ENCODE results near the gene UNG.
A peak's percentile ranks its signal among the peaks of the same experiment; 100 is the strongest.
"Not testable (repeated sequence)": the region's sequence is repeated elsewhere in the genome, so short reads cannot be mapped to it uniquely, and the experiment has no call there.

Gene UNG

DNA sequence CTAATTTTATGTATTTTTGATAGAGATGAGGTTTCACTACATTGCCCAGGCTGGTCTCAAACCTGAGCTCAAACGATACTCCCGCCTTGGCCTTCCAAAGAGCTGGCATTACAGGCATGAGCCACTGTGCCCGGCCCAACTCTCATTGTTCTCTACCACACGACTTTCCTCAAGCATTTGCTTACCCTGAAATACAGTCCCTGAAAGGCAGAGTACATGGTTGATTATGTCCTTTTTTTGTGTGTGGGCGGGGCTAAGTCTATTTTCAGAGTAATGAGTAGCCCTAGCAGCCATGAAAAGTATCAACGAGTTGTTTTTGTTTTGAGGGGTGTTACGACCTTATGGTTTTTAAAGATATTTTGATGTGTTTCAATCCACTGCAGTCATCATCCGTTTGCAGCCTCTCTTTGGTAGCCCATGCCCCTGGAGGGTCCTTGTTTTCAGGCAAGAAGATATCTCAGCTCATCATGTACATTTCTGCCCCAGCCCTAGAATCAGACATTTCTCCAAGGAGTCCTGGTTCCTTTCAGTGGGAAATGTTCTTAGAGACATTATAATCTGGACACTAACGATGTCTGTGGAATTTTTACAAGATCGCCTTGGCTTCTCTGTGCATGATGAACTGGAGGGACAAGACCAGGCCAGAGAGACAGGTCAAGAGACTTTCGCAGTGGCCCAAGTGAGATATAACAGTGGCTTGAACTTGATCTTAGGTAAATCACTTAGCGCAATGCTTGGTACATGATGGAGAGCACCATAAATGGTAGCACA is 27.7 kb downstream of the UNG start:
- no peak for DNase-seq

DNA sequence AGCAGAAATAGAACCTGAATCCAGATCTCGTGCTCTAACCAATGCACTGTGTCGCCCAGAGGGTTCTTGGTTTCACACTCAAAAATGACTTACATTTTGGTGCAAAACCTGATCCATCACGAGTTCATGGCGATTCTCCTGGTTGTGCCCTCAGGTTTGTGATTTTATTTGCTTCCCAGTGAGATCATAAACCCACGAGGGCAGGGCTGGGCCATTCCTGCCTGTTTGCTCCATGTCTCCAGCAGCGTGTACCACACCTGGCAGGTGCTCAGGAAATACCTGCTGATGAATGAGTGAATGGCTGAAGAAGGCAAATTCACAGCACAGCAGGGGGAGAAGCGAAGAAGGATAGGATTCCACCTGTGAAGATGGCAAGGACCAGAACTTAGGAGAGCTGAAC is 28.4 kb downstream of the UNG start:
- no peak for DNase-seq

DNA sequence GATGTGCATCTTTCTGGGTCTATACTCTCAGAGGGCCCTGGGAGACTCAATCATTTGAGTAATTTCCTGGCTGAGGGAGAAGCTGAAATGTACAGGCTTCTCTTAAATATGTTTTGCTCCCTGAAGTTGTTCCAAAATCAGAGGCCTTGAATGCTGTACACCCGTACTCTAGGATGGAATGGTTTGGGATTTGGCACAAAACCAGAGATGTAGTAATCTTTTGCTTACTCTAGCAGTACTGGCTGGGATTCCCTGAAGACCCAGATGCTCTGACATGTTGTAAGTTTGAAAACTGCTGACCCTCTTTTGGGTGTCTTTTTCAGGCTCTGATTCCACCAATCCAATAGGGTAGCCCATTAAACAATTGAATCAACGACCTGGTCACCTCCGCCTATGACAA is 29.4 kb downstream of the UNG start:
- no peak for DNase-seq

DNA sequence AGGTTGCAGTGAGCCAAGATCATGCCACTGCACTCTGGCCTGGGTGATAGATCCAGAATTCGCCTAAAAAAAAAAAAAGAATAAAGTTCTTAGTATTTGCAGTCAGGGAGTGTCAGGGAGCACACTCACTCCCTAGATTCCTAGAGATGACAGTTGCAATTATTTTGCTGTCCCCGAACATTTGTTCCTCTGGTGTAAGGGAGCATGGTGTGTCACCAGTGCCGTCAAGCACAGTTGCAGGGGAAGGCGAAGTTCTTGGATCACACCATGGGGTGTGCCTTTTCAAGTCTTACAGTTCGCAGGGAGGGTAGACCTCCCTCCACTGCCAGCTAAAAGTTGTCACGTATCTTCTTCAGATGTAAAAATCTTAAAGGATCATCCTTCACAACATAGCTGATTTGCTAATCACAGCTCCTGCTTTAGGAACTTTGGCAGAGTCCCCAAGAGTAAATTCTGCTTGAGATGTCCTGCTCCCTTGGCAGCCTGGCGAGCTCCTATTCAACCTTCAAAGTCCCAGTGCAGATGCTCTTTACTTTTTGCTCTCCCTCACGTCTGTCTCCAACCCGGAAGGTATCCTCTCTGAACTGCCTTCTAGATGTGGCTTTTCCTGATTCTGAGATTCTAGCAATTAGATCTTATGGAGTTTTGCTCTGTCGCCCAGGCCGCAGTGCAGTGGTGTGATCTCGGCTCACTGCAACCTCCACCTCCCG is 30.3 kb downstream of the UNG start:
- DNase-seq = no peak

DNA sequence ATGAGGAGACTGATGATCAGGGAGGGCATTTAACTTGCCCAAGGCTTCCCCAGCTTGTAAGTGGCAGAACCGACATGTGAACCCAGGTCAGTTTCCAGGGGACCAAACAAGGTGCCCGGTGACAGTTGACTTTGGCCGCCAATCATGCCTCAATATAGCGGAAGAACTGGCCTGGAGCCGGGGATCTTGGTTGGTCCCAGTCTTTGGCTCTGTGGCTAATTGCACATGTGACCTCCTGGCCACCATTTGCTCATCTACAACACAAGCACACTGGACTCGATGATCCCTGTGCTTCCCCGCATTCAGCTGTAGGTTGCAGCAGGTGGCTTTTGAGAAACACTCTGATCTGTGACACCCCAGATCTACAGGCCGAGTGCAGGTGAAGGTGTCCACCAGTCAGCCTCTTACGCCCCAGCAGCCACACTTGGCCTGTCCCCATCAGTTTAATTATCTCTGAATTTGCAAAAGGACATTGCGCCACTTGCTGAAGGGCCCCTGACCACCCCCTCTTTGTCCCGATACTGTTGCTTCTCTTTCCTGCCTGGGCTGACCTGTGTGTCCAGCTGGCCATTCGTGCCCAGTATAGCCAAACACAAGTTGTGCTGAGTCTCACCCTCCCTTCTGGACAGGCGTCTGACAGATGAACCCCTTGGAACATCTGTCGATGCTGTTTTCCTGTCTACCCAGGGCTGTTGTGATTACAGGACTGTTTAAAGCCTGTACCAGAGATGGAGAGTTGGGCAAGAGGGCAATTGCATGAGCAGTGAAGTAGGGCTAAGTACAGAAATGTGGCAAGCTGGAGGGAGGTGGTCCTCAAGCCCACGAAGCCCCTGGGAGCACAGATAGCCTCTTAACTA is 33.1 kb downstream of the UNG start:
- DNase-seq = no peak

DNA sequence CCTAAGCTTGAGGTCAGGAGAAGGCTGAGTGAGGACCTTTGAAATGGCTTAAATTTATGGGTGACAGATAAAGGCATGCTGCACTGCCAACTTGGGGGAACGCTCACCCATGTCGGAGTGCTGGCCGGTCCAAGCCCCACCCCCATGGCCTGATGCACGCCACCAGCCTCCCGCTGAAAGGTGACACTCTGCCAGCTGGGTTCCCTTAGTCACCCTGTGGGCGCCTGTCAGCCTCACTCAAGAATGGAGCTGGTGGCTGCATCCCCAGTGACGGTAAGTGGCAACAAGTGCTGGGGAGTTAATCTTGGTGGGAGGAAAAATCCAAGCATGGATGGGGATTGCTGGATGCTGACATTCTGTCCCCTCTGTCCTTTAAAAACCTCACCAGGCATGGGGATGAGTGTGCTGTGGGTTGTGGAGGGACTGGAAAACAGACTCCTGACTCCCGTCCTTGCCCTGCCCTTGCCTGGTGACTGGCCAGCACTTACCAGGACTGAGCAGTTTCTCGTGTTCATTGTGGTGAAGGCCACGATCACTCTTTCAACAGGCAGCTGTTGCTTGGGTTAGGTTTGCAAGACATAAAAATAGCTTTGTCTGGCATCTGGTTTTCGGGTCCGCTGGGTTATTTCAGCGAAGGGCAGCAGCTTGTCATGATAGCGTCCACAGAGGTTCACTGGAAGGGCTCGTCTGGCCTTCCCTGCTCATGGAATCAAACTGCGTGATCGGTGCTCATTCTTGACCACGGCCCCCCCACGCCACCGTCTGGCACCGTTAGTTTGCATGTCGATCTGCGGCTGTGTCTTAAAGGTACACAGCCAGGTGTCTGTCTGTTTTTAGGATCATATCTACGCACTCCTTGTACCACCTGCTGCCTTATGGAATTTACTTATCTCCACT is 34.0 kb downstream of the UNG start:
- no peak for DNase-seq

DNA sequence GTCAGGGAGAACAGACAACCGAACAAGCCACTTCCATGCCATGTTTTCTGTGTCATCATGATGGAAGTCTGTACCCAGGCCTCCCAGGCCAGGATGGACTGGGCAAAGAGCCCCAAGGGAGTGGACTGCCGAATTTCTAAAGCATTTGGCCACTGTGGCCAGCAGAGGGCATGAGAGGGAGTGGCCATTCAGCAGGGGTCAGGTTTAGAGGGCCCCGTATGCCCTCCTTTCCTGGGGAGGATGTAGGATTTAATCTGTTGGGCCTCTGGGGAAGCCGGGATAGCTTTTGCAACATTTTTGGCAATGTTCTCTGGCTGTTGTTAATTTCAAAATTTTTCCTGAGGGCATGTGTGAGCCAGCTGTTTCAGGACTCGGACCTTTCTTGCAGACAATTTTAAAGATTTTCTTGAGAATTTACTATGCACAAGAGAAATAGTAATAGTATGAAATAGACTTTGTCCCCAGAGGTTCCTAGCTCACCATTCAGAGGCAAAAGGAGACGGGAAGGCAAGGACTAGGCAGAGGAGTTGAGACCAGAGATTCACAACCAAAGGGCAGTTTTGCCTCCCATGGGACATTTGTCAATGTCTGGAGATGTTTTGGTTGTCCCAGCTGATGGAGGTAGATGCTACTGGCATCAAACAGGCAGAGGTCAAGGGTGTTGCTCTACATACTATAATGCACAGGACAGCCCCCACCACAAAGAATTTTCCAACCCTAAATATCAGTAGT is 37.0 kb downstream of the UNG start:
- no peak for DNase-seq

DNA sequence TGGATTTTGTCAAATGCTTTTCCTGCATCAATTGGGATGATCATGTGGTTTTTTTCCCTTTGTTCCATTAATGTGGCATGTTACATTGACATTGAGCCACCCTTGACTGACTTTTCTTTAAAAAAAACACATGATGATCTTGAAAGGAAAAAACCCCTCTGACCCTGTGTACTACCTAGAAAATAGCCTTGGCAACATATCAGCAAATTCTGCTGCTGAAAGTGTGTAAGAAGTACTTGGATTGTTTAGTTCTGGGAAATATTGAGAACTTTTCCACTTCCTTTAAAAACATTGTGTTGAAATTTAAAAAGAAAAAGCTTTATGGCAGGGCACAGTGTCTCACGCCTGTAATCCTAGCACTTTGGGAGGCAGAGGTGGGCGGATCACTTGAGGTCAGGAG is 39.7 kb downstream of the UNG start:
- no peak for DNase-seq

DNA sequence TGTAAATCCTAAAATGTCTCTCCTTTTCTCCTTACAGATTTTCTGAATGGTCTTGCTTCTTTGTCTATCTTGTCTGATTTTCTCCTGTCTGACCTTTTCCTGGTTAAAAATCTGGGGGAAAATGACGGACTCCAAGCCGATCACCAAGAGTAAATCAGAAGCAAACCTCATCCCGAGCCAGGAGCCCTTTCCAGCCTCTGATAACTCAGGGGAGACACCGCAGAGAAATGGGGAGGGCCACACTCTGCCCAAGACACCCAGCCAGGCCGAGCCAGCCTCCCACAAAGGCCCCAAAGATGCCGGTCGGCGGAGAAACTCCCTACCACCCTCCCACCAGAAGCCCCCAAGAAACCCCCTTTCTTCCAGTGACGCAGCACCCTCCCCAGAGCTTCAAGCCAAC is 42.0 kb downstream of the UNG start:
- DNase-seq = no peak

DNA sequence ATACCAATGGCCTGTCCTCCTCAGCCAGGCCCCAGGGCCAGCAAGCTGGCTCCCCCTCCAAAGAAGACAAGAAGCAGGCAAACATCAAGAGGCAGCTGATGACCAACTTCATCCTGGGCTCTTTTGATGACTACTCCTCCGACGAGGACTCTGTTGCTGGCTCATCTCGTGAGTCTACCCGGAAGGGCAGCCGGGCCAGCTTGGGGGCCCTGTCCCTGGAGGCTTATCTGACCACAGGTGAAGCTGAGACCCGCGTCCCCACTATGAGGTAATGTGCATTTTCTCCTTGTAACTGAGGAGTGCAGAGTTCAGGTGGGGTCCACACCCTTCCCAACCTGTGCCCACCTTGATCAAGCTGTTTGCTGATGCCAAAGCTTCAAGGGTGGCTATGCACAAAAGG is 42.4 kb downstream of the UNG start:
- no peak for DNase-seq

DNA sequence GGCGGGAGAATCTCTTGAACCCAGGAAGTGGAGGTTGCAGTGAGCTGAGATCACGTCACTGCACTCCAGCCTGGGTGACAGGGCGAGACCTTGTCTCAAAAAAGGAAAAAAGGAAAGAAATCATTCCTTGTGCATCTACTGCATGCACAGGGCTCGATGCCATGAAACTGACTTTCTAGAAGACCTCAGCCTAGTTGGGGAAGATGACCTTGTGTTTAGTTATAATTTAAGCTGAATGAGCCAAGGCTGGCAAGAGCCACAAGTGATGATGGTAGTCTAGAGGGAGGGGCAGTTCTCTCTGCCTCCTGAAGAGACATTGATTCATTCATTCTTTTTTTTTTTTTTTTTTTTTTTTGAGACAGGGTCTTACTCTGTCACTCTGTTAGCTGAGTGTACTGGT is 43.2 kb downstream of the UNG start:
- no peak for DNase-seq

DNA sequence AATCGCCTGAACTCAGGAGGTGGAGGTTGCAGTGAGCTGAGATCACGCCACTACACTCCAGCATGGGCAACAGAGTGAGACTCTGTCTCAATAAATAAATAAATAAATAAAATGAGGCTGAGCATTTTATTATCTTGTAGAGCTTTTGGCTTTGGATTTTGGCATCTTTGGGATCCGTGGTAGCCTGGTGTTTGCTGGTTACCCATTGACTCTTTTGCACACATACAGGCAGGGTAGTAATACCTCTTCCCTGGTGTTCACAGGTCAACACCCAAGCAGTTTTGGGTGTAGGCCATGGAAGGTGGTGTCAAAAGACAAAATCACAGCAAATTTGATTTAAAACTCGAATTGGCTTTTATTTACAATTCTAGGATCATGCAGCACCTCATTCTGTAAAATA is 46.8 kb downstream of the UNG start:
- no peak for DNase-seq

DNA sequence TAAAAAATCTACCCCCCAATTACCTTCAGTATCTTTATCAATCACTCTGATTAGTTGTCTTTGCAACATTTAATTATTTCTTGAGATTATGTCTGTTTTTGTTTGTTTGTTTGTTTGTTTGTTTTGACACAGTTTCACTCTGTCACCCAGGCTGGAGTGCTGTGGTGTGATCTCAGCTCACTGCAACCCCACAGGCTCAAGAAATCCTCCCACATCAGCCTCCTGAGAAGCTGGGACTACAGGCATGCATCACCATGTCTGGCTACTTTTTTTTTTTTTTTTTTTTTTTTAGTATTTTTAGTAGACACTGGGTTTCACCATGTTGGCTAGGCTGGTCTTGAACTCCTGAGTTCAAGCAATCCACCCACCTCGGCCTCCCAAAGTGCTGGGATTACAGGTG is 49.7 kb downstream of the UNG start:
- not testable (repeated sequence) for DNase-seq

DNA sequence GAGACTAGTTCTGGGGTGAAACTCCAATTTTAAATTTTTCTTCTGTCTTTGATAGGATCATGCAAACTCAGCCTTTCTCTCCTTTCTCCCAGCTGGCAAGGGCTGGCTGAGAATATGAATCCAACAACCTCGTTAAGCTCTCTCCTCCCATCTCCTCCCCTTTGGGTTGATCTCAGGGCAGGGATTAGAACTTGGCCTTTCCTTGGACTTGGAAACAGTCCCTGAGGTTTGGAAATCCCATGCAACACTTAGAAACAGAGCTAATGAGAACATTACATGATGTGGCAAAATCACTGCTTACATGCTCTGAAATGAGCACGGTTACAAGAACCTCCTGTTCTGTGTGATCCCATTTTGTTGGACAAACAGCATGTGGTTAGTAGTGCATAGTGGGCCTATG is 50.6 kb downstream of the UNG start:
- no peak for DNase-seq

DNA sequence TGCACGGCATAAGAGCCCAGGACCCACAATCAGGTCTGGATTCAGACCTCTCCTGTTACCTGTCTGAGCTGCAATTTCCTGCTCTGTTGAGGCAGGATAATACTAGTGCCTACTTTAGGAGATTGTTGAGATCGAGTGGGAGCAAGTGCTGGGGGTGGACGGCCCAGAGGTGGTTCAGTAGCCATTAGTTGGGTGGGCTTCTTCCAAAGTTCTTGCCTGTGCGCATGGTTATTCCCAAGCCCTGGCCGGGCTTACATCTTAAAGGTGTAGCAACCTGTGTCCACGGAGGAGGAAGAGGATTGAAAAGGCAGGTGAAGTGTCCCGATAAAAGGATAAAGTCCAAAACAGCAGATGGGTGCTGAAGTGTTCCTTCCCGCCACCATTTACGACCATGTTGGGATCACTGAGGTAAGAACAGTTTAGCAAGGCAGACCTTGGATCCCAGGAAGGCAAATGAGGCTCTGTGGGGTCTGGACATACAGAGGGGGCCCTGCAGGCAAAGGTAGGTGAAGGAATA is 52.8 kb downstream of the UNG start:
- DNase-seq = no peak

DNA sequence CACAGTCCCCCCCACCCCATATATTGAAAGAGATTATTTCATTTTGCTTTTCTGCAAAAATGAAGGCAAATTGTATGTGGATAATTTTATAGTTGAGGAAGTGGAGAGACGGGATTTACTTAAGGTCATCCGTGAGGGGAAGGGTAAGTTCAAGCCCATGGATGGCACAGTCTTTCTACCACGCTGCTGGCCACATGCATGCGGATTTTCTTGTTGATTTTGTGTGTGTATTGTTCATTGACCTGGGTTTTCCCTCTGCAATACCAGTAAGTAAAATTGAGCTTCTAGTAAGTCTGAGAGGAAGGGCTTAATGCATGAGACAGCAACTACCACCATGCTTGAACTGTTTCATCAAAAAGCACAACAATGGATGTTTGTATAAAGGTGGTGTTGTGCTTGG is 54.1 kb downstream of the UNG start:
- no peak for DNase-seq

DNA sequence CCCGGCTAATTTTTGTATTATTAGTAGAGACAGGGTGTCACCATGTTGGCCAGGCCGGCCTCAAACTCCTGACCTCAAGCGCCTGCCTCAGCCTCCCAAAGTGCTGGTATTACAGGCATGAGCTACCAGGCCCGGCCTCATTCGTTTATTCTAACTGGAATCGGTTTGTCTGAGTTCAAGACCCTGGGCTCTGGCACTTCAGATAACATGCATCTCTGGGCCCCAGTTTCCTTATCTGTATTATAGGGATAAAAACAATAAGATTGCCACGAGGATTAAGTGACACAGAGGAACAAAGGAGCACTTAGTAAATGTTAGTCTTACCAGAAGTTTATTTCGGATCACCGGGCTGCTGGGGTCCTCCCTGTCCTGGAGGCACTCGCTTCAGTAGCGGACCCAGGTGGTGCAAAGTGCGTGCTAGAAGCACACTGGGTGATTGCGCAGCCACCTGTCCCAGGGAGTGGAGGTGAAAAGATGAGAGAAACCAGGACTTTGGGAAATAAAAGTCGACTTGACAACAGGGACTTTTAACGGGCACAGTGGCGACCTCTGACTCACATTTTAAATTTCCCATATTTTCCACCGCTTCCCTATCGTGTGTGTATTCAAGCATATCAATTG is 56.5 kb downstream of the UNG start:
- DNase-seq = no peak

DNA sequence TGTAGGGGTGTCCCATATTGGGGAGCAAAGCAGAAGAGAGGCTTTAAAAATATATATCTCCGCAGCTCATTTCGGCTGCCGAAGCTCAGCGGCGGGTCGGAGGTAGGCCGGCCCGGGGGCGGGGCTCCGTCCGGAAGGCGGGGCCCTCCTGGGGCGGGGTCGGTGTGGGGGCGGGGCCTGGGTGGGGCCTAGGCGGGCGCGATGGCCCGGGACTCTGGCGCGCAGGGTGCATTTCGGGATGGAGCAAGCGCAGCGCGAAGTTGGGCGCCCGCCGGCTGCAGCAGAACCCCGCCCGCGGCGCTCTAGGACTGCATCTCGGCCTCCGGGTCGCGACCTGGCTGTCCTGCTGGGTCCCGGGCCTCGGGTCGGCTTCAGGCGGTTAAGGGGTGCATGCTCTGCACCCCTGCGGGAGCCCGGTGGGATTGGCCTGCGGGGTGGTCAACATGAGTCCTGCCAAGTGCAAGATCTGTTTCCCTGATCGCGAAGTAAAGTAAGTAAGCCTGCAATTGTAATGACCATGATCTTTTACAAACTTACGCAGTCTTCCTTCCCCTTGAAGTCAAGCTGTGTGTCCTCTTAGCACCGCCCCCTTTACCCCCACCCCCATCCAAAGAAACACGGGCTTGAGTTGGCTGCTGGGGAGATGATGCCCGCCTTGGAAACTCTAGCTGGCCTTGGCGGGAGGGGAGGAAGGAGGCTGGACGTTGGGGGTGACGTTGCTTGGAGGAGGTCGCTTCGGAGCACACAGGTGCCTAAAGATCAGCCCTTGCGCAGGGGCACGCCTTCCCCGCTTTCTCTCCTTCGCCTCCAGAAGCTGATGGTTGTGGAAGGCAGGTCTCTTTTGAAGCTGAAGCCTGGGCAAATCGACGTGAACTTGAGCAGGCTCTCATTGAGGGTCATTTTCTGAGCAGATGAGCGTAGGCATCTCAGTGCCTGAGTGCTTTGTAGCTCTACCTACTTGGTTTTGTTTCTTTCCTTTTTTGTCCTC is 57.3 kb downstream of the UNG start:
- peak; percentile 84 for DNase-seq

DNA sequence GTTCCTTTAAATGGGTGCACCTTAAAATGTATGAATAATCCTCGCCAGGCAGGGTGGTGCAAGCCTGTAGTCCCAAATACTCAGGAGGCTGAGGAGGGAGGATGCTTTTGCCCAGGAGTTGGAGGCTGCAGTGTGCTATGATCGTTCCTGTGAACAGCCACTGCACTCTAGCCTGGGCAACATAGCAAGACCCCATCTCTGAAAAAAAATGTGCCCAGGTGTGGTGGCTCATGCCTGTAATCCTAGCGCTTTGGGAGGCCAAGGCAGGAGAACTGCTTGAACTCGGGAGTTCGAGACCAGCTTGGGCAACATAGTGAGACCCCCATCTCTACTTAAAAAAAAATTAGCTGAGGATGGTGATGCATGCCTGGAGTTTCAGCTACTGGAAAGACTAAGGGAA is 58.6 kb downstream of the UNG start:
- no peak for DNase-seq

DNA sequence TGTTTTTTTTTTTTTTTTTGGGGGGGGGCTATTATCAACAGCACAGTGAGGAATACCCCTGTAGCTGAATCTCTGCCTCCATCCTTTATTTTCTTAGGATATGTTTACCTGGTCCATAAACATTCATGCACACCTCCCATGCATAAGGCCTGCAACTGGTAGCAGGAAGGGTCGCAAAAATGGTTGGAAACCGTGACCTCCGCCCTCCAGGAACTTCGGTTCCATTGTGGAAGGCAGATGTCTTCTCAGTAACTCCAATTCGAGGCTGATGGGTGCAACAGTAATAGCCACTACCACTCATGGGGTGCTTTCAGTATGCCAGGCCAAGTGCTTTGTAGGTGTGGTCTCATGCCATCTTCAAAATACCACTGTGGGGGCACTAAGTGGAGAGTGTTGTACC is 59.2 kb downstream of the UNG start:
- DNase-seq = no peak
